Endometrial microvascular endothelial cells (primary cell): ENCODE measurements around the gene PPP2R3A. TPM values are rescaled to one million over a fixed set of nuclear protein-coding genes. Genes with fewer than 3 reads are reported as not detected.
"Not testable (repeated sequence)": the region's sequence is repeated elsewhere in the genome, so short reads cannot be mapped to it uniquely, and the experiment has no call there.

Experiments
- in situ Hi-C: cut with HindIII; loops from 2 replicates; pipeline ENCODE4 v1.10.0; 2017; ENCODE audit warnings: low sequenced_read_pairs, low pct_unique_long_range_greater_than_20kb; ENCODE audit errors: inconsistent ontology term
- total RNA-seq: library from RNA; depleted of rRNA; stranded (reverse); fragments of >200 nt; gene quantifications from one replicate; pipeline ENCODE4 v1.2.3, GENCODE V29; 2015; ENCODE audit errors: inconsistent ontology term

PPP2R3A gene
- 14.1 TPM for total RNA-seq

GRCh38 chr3:135965506-135966270, at the start of gene PPP2R3A:
Gene PPP2R3A, plus strand, starts transcription at chr3:135965728. Its CDS starts 35,771 bp downstream, at chr3:136001499.
- in situ Hi-C loops = no loop called here

GRCh38 chr3:135916310-135916709, 49.2 kb upstream of the PPP2R3A start:
- in situ Hi-C loops = no loop called here

- in situ Hi-C loops = no loop called here
These were observed 48.5 kb upstream of the PPP2R3A start for GRCh38 chr3:135917076-135917475.

- in situ Hi-C loops = no loop called here
These were observed 47.5 kb upstream of the PPP2R3A start for GRCh38 chr3:135917927-135918597.

- in situ Hi-C loops = no loop called here
These were observed 46.9 kb upstream of the PPP2R3A start for GRCh38 chr3:135918600-135918999.

GRCh38 chr3:135920275-135920674, 45.3 kb upstream of the PPP2R3A start:
- in situ Hi-C loops = no loop called here

- in situ Hi-C loops = no loop called here
These were observed 42.7 kb upstream of the PPP2R3A start for GRCh38 chr3:135922903-135923250.

GRCh38 chr3:135924506-135924905, 41.0 kb upstream of the PPP2R3A start:
- in situ Hi-C loops = no loop called here

- in situ Hi-C loops = no loop called here
These were observed 38.9 kb upstream of the PPP2R3A start for GRCh38 chr3:135926664-135927063.

GRCh38 chr3:135927155-135927554, 38.4 kb upstream of the PPP2R3A start:
- in situ Hi-C loops = no loop called here

- in situ Hi-C loops = no loop called here
These were observed 35.9 kb upstream of the PPP2R3A start for GRCh38 chr3:135929670-135930069.

GRCh38 chr3:135930255-135930654, 35.3 kb upstream of the PPP2R3A start:
- in situ Hi-C loops = no loop called here

GRCh38 chr3:135935171-135935570, 30.4 kb upstream of the PPP2R3A start:
- in situ Hi-C loops = not testable (repeated sequence)

- in situ Hi-C loops = not testable (repeated sequence)
These were observed 27.8 kb upstream of the PPP2R3A start for GRCh38 chr3:135937766-135938165.

GRCh38 chr3:135944831-135945230, 20.7 kb upstream of the PPP2R3A start:
- in situ Hi-C loops = no loop called here

GRCh38 chr3:135950941-135951340, 14.6 kb upstream of the PPP2R3A start:
- in situ Hi-C loops = no loop called here

GRCh38 chr3:135964160-135964955, 1.2 kb upstream of the PPP2R3A start:
- in situ Hi-C loops = no loop called here

- in situ Hi-C loops = no loop called here
These were observed 411 bp upstream of the PPP2R3A start for GRCh38 chr3:135965129-135965505.

GRCh38 chr3:135966271-135966961, 888 bp downstream of the PPP2R3A start:
- in situ Hi-C loops = no loop called here
